ENCODE measurements around the gene TRIM66.

TRIM66 gene

GRCh38 chr11:8713760-8714454, 31.4 kb upstream of the TRIM66 start:
- no peak for DNase-seq (ENCODE audit: low spot score)

GRCh38 chr11:8712506-8712905, 30.0 kb upstream of the TRIM66 start:
- no peak for DNase-seq (ENCODE audit: low spot score)

GRCh38 chr11:8711895-8712442, 29.5 kb upstream of the TRIM66 start:
- DNase-seq (ENCODE audit: low spot score) = no peak

- no peak for DNase-seq (ENCODE audit: low spot score)
Measured at GRCh38 chr11:8709777-8710176, 27.3 kb upstream of the TRIM66 start.

GRCh38 chr11:8709002-8709672, 26.7 kb upstream of the TRIM66 start:
- DNase-seq (ENCODE audit: low spot score) = peak; percentile 82

- DNase-seq (ENCODE audit: low spot score) = no peak
Measured at GRCh38 chr11:8707541-8708191, 25.2 kb upstream of the TRIM66 start.

- DNase-seq (ENCODE audit: low spot score) = no peak
Measured at GRCh38 chr11:8706673-8707432, 24.4 kb upstream of the TRIM66 start.

- DNase-seq (ENCODE audit: low spot score) = no peak
Measured at GRCh38 chr11:8705146-8705545, 22.7 kb upstream of the TRIM66 start.

- DNase-seq (ENCODE audit: low spot score) = no peak
Measured at GRCh38 chr11:8704136-8704535, 21.7 kb upstream of the TRIM66 start.

GRCh38 chr11:8702598-8702915, 20.1 kb upstream of the TRIM66 start:
- no peak for DNase-seq (ENCODE audit: low spot score)

- DNase-seq (ENCODE audit: low spot score) = no peak
Measured at GRCh38 chr11:8701891-8702597, 19.6 kb upstream of the TRIM66 start.

GRCh38 chr11:8699903-8700302, 17.4 kb upstream of the TRIM66 start:
- DNase-seq (ENCODE audit: low spot score) = peak; percentile 66

- no peak for DNase-seq (ENCODE audit: low spot score)
Measured at GRCh38 chr11:8698917-8699441, 16.5 kb upstream of the TRIM66 start.

GRCh38 chr11:8698379-8698851, 15.9 kb upstream of the TRIM66 start:
- DNase-seq (ENCODE audit: low spot score) = no peak

GRCh38 chr11:8697054-8697453, 14.6 kb upstream of the TRIM66 start:
- no peak for DNase-seq (ENCODE audit: low spot score)

GRCh38 chr11:8694137-8694536, 11.7 kb upstream of the TRIM66 start:
- no peak for DNase-seq (ENCODE audit: low spot score)

- no peak for DNase-seq (ENCODE audit: low spot score)
Measured at GRCh38 chr11:8693555-8693954, 11.1 kb upstream of the TRIM66 start.

GRCh38 chr11:8693010-8693551, 10.6 kb upstream of the TRIM66 start:
- DNase-seq (ENCODE audit: low spot score) = no peak

- no peak for DNase-seq (ENCODE audit: low spot score)
Measured at GRCh38 chr11:8692417-8692816, 10.0 kb upstream of the TRIM66 start.

GRCh38 chr11:8691601-8692000, 9.1 kb upstream of the TRIM66 start:
- no peak for DNase-seq (ENCODE audit: low spot score)

All from AG20443 (cell line).